RWPE2 (cell line): Measurements from ENCODE around the gene SAA1.

Experiments
- ATAC-seq: fragments of 200-7000 bp; cut with Tn5 transposase; 3 replicates; pipeline ENCODE4 v1.9.1; 2021; ENCODE audit warnings: low read depth
- DNase-seq: peaks from one replicate; pipeline ENCODE4 v3.0.0-alpha.2; 2020; ENCODE audit warnings: low spot score
- H3K27ac ChIP-seq: fragments of 450-650 bp; 2 replicates; pipeline ENCODE4 v1.5.1; 2017; ENCODE audit warnings: mild to moderate bottlenecking; ENCODE audit not compliant: poor library complexity, severe bottlenecking
- H3K27me3 ChIP-seq: fragments of 250-450 bp; sonication (Bioruptor Pico); 2 replicates; pipeline ENCODE4 v1.5.1; 2021; ENCODE audit warnings: mild to moderate bottlenecking, moderate library complexity; ENCODE audit not compliant: insufficient read depth, poor library complexity, severe bottlenecking
- H3K36me3 ChIP-seq: fragments of 250-450 bp; sonication (Bioruptor Pico); 2 replicates; pipeline ENCODE4 v1.5.1; 2020; ENCODE audit warnings: low read depth, mild to moderate bottlenecking, moderate library complexity
- H3K4me1 ChIP-seq: fragments of 250-450 bp; sonication (Bioruptor Pico); 2 replicates; pipeline ENCODE4 v1.5.1; 2021; ENCODE audit warnings: mild to moderate bottlenecking, moderate library complexity; ENCODE audit not compliant: insufficient read depth, poor library complexity, severe bottlenecking
- H3K4me3 ChIP-seq: fragments of 250-450 bp; sonication (Bioruptor Pico); 2 replicates; pipeline ENCODE4 v1.5.1; 2021; ENCODE audit warnings: mild to moderate bottlenecking, moderate library complexity; ENCODE audit not compliant: severe bottlenecking
- H3K9me3 ChIP-seq: fragments of 250-450 bp; sonication (Bioruptor Pico); 2 replicates; pipeline ENCODE4 v1.5.1; 2021; ENCODE audit warnings: mild to moderate bottlenecking, moderate library complexity; ENCODE audit not compliant: severe bottlenecking
- CTCF ChIP-seq: fragments of 450-650 bp; IDR thresholded peaks from one replicate; pipeline ENCODE4 v1.5.1; 2017; ENCODE audit warnings: mild to moderate bottlenecking, moderate library complexity; ENCODE audit not compliant: poor library complexity, severe bottlenecking

The SAA1 gene

GRCh38 chr11:18312012-18312411 lies 45.9 kb downstream of the SAA1 start:
- H3K4me1 ChIP-seq, result peaks cover 30% of the 10 kb centered on the region
- DNase-seq (no peak), ATAC-seq (no peak)
- H3K36me3 ChIP-seq, result peaks cover 43% of the 10 kb centered on the region
- peak overlapping the region; percentile 87 for H3K27ac ChIP-seq
- H3K9me3 ChIP-seq, result no peaks in the 10 kb centered on the region
- H3K4me3 ChIP-seq, result no peak overlapping the region
- H3K27me3 ChIP-seq, result no peaks in the 10 kb centered on the region
- no peak for TF ChIP-seq CTCF

- Histone ChIP-seq H3K27me3 (no peaks in the 10 kb centered on the region), H3K36me3 (peaks cover 42% of the 10 kb centered on the region), H3K4me1 (peaks cover 23% of the 10 kb centered on the region), H3K4me3 (no peak overlapping the region), H3K9me3 (no peaks in the 10 kb centered on the region), H3K27ac (peak overlapping the region; percentile 87)
- ATAC-seq (peak; percentile 95), DNase-seq (no peak)
- TF ChIP-seq CTCF, result no peak
These were observed 46.8 kb downstream of the SAA1 start for GRCh38 chr11:18312663-18313420.

GRCh38 chr11:18313965-18314763 lies 48.1 kb downstream of the SAA1 start:
- peak overlapping the region; percentile 87 for H3K27ac ChIP-seq

GRCh38 chr11:18314784-18315523 lies 48.9 kb downstream of the SAA1 start:
- no peak for TF ChIP-seq CTCF
- ATAC-seq (no peak), DNase-seq (no peak)
- peaks cover 24% of the 10 kb centered on the region for H3K4me1 ChIP-seq
- H3K27ac ChIP-seq, result peak overlapping the region; percentile 87
- no peaks in the 10 kb centered on the region for H3K27me3 ChIP-seq
- no peaks in the 10 kb centered on the region for H3K9me3 ChIP-seq
- H3K4me3 ChIP-seq, result no peak overlapping the region
- peaks cover 21% of the 10 kb centered on the region for H3K36me3 ChIP-seq

More at GRCh38 chr11:18313965-18314763, 48.1 kb downstream of the SAA1 start:
- peaks cover 17% of the 10 kb centered on the region for H3K4me1 ChIP-seq
- H3K9me3 ChIP-seq, result no peaks in the 10 kb centered on the region
- TF ChIP-seq CTCF, result no peak
- ATAC-seq (no peak), DNase-seq (no peak)
- H3K36me3 ChIP-seq, result peaks cover 29% of the 10 kb centered on the region
- no peak overlapping the region for H3K4me3 ChIP-seq
- no peaks in the 10 kb centered on the region for H3K27me3 ChIP-seq
